Hippocampal formation (tissue), 2 donors: ENCODE results near the gene IFI30.
"Not testable (repeated sequence)": the region's sequence is repeated elsewhere in the genome, so short reads cannot be mapped to it uniquely, and the experiment has no call there.

ENCODE experiments used
- DNase-seq, 2 donors: peaks; one replicate each; lab custom pipeline; 2025; lab: John Stamatoyannopoulos, UW

The IFI30 gene

GRCh38 chr19:18203408-18203862, 29.8 kb downstream of the IFI30 start:
- peak in 1 of 2 donors; percentile 43 for DNase-seq

DNA sequence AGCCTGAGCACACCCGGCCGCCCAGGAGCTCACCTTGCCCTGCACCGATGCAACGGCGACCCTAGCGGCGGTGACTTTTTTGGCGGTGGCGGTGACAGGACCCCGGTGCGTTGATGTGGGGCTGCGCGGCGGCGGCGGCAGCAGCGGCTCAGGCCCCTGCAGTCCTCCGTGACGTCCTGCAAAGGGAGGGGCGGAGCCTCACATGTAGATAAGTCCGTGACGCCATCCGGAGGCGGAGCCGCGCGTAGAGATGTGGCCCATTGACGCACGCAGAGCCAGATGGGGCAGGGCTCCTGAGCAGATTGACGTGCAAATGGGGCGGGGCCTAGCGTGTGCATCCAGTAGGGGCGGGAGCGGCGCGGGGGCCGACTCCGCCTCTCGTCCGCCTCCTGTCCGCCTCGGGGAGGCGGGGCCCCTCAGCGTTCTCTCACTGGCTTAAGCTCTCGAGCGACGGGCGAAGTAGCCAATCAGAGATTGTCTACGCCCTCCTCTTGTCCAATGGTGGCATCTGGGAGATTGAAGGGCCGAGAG, 30.3 kb downstream of the IFI30 start, which contains the start of gene RAB3A:
RAB3A (minus strand) TSS at position 180 of the 531 bp plus-strand sequence. CDS start 1,302 bp downstream, outside the sequence.
- peak; percentile 100 for DNase-seq

- peak; percentile 61 to 65 for DNase-seq
Measured at GRCh38 chr19:18204394-18205199, 31.0 kb downstream of the IFI30 start.

DNA sequence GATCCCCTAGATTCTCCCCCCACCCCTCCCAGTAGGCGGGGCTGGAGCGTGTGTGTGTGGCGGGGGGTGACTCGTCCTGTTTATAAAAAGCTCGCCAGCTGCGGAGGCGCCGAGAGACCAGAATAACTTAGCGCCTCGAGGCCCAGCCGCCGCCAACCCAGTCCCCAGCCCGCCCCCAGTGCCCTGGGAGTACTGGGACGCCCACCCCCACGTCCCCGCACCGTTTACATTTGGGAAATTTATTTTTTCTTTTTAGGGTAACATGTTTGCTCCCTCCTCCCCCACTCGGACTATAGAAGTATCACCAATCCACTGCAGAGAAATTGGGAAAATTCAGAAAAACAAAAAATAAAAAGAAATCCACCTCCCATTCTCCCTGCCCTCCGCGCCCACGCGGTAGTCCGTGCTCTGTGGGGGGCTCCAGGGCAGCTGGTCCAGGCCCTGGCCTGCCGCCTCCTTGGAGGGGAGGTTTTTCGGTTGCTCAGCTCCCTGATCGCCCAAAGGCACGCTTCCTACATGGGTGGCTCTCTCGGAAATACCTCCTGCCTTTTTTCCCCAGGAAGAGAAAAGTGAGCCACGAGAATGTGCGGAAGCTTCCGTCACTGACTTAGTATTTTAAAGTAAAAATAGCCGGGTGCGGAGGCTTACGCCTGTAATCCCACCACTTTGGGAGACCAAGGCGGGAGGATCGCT, 31.7 kb downstream of the IFI30 start:
- DNase-seq, result peak; percentile 51 to 61

- DNase-seq, result no peak
Measured at GRCh38 chr19:18206018-18206417, 32.4 kb downstream of the IFI30 start.

DNA sequence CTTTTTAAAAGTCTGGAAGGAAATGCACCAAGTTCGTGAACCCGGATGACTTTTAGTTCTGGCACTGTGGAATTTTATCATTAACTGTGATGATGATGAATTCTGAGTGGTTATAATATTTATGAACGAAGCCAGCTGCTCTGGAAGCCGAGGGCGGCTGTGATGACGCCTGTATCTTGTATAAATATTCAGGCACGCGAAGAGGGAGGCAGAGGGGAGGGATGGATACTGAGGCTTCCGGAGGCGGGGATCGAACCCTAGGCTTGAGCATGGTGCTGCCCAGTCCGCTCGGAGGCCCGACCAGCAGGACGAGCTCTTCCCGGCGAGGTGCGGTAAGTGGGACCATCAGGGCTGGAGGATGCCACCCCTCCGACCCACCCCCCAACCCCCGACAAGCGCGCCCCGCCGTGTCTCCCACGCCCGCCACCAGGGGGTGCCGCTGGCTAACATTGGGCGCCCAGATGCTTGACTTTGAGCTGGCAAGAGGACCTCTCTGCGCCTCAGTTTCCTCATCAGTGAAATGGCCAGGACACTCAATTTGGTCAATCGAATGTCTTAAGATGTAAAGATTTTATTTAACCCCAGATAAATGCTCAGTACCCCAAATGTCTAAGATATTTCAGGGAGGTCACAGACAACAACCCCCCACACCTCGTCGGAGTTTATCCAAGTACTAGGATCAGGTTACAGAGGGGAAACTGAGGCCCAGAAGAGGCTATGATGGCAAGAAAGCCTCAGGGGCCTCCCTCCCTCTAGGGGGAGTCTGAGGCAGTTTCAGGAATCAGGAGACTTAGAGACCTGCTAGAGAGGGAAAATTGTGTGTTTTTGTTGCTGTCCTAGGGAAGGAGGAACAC, 34.7 kb downstream of the IFI30 start:
- no peak for DNase-seq

DNA sequence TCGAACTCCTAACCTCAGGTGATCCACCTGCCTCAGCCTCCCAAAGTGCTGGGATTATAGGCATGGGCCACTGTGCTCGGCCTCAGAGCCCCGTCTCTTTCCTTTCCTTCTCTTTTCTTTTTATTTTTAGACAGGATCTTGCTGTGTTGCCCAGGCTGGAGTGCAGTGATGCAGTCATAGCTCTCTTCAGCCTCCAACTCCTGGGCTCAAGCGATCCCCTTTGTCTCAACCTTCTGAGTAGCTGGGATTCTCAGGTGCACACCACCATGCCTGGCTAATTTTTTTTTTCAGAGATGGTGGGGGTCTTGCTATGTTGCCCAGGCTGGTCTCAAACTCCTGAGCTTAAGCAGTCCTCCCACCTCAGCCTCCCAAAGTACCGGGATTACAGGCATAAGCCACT, 36.3 kb downstream of the IFI30 start:
- not testable (repeated sequence) for DNase-seq

GRCh38 chr19:18211683-18212082, 38.1 kb downstream of the IFI30 start:
- DNase-seq, result no peak

GRCh38 chr19:18214779-18215433, 41.3 kb downstream of the IFI30 start:
- no peak for DNase-seq

GRCh38 chr19:18216789-18217188, 43.2 kb downstream of the IFI30 start:
- no peak for DNase-seq

- no peak for DNase-seq
Measured at GRCh38 chr19:18218159-18218558, 44.5 kb downstream of the IFI30 start.

DNA sequence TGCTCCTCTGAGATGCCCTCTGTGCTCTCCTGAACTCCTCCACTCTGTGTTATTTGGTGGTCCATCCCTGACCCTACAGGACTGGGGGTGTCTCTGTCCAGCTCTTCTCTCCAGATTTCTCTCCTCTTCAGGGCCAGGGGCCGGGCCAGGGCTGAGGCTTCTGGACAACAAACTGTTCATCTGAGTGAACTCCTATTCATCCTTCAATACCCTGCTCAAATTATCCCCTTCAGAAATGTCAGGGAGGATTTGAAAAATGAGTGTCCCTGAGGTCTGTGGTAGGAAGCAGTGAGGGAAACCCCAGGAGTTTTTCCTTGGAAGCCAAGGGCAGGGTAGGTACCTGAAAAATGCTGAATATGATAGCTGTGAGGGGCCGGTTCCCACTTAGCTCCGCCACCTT, 45.0 kb downstream of the IFI30 start:
- no peak for DNase-seq

GRCh38 chr19:18219911-18220631, 46.5 kb downstream of the IFI30 start:
- DNase-seq, result no peak

- no peak for DNase-seq
Measured at GRCh38 chr19:18220632-18221275, 47.1 kb downstream of the IFI30 start.

GRCh38 chr19:18221815-18222725, 48.5 kb downstream of the IFI30 start:
- DNase-seq, result no peak

DNA sequence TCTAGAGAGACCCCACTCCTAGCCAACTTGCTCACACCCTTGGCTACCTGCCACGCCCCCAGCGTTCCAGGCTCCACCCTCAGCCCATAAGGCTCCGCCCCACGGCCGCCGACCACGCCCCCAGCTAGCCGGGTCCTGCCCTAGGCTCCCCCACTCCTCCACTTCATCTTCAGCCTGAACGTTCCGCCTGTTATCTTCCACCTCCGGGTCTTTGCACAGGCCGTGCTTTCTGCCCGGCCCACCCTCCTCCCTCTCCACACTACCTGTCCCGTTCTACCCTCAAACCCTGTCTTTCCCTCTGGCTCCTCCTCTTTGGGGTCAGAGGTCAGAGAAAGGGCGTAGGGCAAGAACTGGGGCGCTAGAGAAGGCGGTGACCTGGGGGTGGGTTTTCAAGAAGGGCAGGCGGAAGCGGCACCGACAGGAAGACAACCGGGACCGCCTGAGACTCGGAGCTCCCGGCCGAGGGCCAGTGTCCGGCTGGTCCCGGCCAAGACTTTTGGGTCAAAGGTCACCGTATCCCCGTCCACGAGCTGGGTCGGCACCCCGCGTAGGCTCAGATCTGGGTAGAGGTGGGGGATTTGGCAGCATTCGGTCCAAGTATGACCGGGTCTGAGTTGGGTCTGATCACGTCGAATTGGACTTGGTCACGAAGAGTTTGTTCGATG, 50.4 kb downstream of the IFI30 start:
- no peak for DNase-seq

DNA sequence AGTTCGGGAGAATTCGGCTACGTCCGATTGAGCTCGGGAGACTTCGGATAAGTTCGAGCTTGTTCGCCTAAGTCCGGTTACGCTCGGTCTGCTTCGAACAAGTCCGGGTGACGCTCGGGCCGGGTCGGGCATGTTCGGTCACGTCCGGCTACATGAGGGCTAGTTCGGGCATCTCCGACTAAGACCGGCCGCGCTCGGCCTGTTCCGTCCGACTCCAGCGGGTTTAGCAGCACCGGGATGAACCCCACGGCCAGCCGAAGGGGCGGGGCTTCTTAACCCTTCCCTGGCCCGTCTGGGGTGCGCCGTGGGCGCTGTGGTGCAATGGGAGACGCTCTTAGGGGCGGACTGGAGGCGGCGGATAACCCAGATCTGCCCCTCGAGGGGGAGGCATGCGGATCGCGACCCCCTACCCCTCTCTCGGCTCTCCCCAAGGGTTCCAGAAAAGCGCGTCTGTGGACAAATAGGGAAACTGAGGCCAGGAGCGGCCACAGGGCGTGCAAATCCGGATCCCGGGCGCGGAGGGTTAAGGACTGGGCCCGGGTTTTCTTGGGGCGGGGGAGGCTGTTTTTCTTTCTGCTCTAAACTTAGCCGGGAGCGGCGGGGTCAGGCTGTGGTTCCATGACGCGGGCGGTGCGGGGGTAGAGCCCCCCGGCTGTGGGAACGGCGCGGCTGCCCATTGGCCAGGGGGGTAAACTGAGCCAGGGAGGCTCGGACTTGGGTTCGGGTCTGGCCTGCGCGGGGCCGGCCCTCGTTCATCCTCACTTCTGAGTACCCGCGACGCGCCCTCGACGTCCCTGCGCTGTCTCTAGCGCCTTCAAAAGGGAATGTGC, 51.1 kb downstream of the IFI30 start:
- DNase-seq, result peak; percentile 62 to 89

GRCh38 chr19:18225355-18225701, 51.7 kb downstream of the IFI30 start:
- no peak for DNase-seq
